GM08714 (cell line): ENCODE data around the gene FAM219B.

ENCODE experiments used
- H3K4me3 ChIP-seq: fragments of 200-500 bp; sonication (Bioruptor generic); 2 replicates; pipeline ENCODE4 v1.5.1; 2014; ENCODE audit warnings: mild to moderate bottlenecking, low read length, inconsistent platforms
- ZNF274 ChIP-seq: IDR thresholded peaks from 2 replicates; pipeline ENCODE4 v1.6.1; 2012; ENCODE audit warnings: mild to moderate bottlenecking, low read depth, low read length

Gene FAM219B

GRCh38 chr15:74856537-74856936 is 50.1 kb downstream of the FAM219B start:
- TF ChIP-seq ZNF274 = no peak
- H3K4me3 ChIP-seq = peak overlapping the region; percentile 22; the same call in 1 of the 2 replicates

GRCh38 chr15:74855857-74856256 is 50.8 kb downstream of the FAM219B start:
- no peak for TF ChIP-seq ZNF274
- H3K4me3 ChIP-seq = no peak overlapping the region

GRCh38 chr15:74854453-74855022 is 52.1 kb downstream of the FAM219B start:
- H3K4me3 ChIP-seq = no peak overlapping the region
- TF ChIP-seq ZNF274 = no peak

GRCh38 chr15:74851960-74852359 is 54.7 kb downstream of the FAM219B start:
- H3K4me3 ChIP-seq = no peak overlapping the region
- TF ChIP-seq ZNF274 = no peak

GRCh38 chr15:74850393-74850792 is 56.3 kb downstream of the FAM219B start:
- no peak overlapping the region for H3K4me3 ChIP-seq
- no peak for TF ChIP-seq ZNF274
